GM18502 (cell line): Measurements from ENCODE around the gene FBXO11.

ENCODE experiments used
- ATAC-seq: cut with Tn5 transposase; IDR thresholded peaks from one replicate; pipeline ENCODE4 v1.9.1; 2021; ENCODE audit warnings: mild to moderate bottlenecking; ENCODE audit not compliant: unreplicated experiment, poor library complexity

The FBXO11 gene

DNA sequence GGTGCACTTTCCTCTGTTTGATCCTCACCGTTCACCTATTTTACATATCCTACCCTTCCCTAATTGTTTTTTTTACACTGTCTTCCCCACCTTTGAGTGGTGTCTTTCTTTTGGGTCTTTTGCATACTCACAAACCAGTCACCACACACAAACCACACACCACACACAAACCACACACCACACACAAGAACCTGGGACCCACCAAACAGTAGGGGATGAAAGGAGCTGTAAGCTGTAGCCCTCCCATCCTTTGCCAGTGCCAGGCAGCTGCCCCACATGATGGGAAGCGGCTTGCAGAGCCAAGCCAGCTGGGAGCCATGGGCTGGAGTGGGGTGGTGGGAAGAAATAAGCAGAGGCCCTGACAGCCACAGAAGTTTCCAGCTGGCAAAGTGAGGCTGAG lies 162.2 kb downstream of the FBXO11 start:
- no peak for ATAC-seq

- peak; percentile 58 for ATAC-seq
Measured at GRCh38 chr2:47741637-47742036, 164.7 kb downstream of the FBXO11 start.

DNA sequence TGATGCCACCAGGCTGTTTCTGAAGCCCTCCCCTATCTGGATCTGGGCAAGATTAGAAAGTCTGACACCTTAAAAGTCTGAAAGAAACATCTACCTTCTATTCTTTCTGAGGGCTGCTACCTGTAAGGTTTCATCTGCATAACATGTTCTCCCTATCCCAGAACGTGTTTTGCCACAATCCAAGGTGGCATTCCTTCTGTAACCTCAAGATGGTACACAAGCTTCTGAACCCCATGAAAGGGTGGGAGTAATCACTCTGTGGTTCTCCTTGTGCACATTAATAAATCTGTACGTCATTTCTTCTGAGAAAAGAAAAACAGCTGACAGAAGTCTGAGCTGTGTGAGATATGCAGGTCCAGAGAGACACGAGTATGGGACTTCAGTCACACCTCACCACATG lies 165.2 kb downstream of the FBXO11 start:
- ATAC-seq, result no peak
